ENCODE data around the gene NPHP4. TPM values are rescaled to one million over a fixed set of nuclear protein-coding genes. Genes with fewer than 3 reads are reported as not detected.
"Not testable (repeated sequence)": the region's sequence is repeated elsewhere in the genome, so short reads cannot be mapped to it uniquely, and the experiment has no call there.

Gene NPHP4
- total RNA-seq, 1 donor from 2014 or later, result 11.3 TPM

DNA sequence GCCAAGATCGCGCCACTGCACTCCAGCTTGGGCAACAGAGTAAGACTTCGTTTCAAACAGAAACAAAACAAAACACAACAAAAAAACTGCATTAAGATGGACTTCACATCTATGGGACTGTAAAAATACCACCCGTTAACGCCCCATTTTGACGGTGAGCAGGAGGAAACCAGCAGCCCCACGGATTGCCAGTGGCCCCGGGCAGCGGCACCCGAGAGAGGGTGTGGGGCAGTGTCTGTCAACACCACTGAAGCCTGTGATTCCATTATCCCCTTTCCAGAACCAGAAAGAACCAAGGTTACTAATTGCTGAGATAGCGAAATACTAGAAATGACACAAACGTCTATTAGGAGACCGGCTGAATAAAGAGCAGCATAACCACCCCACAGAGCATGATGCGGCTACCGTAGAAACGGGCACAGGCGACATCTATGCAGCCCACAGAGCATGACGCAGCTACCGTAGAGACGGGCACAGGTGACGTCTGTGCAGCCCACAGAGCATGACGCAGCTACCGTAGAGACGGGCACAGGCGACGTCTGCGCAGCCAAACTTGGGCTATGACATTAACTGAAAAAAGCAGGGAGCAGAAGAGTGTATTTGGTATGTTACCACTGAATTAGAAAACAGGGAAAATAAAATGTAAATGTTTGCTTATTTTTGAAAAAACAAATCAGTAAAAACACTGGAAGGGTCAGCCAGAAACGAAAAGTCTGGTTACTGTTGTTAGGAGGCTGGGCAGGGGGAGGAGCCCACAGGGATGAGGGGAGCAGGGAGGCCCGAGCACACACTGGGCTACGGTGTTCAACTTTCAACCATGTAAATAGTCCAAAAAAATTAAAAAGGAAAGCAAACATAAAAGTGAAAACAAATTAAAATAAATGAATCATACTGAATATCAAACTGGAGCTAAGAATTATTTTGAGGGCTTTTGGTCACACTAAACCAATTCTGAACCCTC is 96.5 kb downstream of the NPHP4 start:
- Histone ChIP-seq H3K4me3 (no peak overlapping the region), H3K9me3 (no peaks in the 10 kb centered on the region), H3K27me3 (no peaks in the 10 kb centered on the region), H3K4me1 (no peaks in the 10 kb centered on the region), H3K27ac (no peak overlapping the region), H3K36me3 (no peaks in the 10 kb centered on the region)
- TF ChIP-seq POLR2AphosphoS5 (IDR thresholded peaks at IDR 0.05; ENCODE audit: insufficient read depth in 1 of 2, low read depth in 1 of 2), result no peak
- no peak for TF ChIP-seq POLR2A (IDR thresholded peaks at IDR 0.05)
- TF ChIP-seq, protein P1, sequence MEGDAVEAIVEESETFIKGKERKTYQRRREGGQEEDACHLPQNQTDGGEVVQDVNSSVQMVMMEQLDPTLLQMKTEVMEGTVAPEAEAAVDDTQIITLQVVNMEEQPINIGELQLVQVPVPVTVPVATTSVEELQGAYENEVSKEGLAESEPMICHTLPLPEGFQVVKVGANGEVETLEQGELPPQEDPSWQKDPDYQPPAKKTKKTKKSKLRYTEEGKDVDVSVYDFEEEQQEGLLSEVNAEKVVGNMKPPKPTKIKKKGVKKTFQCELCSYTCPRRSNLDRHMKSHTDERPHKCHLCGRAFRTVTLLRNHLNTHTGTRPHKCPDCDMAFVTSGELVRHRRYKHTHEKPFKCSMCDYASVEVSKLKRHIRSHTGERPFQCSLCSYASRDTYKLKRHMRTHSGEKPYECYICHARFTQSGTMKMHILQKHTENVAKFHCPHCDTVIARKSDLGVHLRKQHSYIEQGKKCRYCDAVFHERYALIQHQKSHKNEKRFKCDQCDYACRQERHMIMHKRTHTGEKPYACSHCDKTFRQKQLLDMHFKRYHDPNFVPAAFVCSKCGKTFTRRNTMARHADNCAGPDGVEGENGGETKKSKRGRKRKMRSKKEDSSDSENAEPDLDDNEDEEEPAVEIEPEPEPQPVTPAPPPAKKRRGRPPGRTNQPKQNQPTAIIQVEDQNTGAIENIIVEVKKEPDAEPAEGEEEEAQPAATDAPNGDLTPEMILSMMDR (IDR thresholded peaks at IDR 0.05), result no peak
- intact Hi-C loops (cut with DNase I), result no loop called here
- DNase-seq (ENCODE audit: extremely low spot score in 2 of 2), result no peak

DNA sequence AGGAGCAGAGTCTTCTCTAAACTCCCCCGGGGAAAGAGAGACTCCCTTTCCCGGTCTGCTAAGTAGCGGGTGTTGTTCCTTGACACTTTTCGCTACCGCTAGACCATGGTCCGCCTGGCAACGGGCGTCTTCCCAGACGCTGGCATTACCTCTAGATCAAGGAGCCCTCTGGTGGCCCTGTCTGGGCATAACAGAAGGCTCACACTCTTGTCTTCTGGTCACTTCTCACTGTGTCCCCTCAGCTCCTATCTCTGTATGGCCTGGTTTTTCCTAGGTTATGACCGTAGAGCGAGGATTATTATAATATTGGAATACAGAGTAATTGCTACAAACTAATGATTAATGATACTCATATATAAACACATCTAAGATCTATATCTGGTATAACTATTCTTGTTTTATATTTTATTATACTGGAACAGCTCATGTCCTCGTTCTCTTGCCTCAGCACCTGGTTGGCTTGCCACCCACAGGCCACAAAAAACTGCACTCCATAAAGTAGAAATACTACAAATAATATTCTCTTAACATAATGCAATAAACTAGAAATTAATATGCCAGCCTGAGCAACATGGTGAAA is 98.4 kb downstream of the NPHP4 start:
- H3K36me3 ChIP-seq; H3K9me3 ChIP-seq; H3K27me3 ChIP-seq; DNase-seq (ENCODE audit: extremely low spot score in 2 of 2); intact Hi-C loops (cut with DNase I); H3K4me1 ChIP-seq; H3K4me3 ChIP-seq; H3K27ac ChIP-seq: not testable (repeated sequence)

GRCh38 chr1:5892329-5892728 is 99.9 kb downstream of the NPHP4 start:
- no peak for TF ChIP-seq POLR2A (IDR thresholded peaks at IDR 0.05)
- no peak for TF ChIP-seq POLR2AphosphoS5 (IDR thresholded peaks at IDR 0.05; ENCODE audit: insufficient read depth in 1 of 2, low read depth in 1 of 2)
- TF ChIP-seq, protein P1 (IDR thresholded peaks at IDR 0.05), result no peak
- Histone ChIP-seq H3K4me1 (no peaks in the 10 kb centered on the region), H3K27me3 (no peaks in the 10 kb centered on the region), H3K4me3 (no peak overlapping the region), H3K36me3 (peaks cover 0 to 1% of the 10 kb centered on the region in 2 donors), H3K27ac (no peak overlapping the region), H3K9me3 (no peaks in the 10 kb centered on the region)
- DNase-seq (ENCODE audit: extremely low spot score in 2 of 2), result no peak
- intact Hi-C loops (cut with DNase I), result no loop called here

DNA sequence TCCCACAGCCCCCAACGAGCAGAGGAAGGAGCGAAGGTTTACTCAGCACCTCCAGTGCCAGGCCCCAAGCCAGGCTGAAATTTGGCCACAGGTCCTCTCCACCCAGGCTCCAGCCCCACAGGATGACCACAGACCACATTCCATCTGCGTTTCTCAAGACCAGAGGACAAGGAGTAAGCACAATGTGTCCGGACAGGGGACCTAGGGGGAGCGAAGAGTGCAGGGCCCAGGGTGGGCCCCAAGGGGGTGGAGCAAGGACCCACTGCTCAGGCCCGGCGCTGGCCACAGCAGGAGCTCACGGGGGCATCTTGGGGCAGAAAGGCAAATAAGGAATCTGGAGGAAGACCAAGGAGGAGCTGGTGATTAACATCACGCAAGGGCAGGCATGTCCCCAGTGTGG is 100.5 kb downstream of the NPHP4 start:
- Histone ChIP-seq H3K36me3 (peaks cover 0 to 5% of the 10 kb centered on the region in 2 donors), H3K27ac (no peak overlapping the region), H3K4me3 (no peak overlapping the region), H3K27me3 (no peaks in the 10 kb centered on the region), H3K4me1 (no peaks in the 10 kb centered on the region), H3K9me3 (no peaks in the 10 kb centered on the region)
- TF ChIP-seq, protein P1 (IDR thresholded peaks at IDR 0.05), result no peak
- no peak for TF ChIP-seq POLR2AphosphoS5 (IDR thresholded peaks at IDR 0.05; ENCODE audit: insufficient read depth in 1 of 2, low read depth in 1 of 2)
- TF ChIP-seq POLR2A (IDR thresholded peaks at IDR 0.05), result no peak
- intact Hi-C loops (cut with DNase I), result no loop called here
- DNase-seq (ENCODE audit: extremely low spot score in 2 of 2), result no peak

DNA sequence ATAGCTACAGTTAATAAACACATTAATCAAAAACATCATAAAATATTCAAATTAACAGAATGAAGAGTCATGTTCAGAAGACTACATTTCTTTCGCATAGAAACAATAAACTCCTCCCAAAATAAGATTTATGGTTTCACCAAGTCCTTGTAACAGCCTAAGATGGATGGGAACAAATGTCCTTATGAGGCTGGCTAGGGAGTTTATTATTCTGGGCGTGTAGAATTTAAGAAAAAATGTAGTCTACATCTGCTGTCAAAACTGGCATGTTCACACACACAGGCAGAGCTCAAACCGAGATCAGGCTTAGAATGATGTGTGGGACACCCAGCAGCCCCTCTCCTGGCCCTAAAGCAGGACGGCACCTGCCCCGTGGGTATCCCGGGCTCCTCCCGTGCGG is 101.1 kb downstream of the NPHP4 start:
- peaks cover 0 to 6% of the 10 kb centered on the region in 2 donors for H3K36me3 ChIP-seq
- no peaks in the 10 kb centered on the region for H3K27me3 ChIP-seq
- no peaks in the 10 kb centered on the region for H3K9me3 ChIP-seq
- no peak for DNase-seq (ENCODE audit: extremely low spot score in 2 of 2)
- no peak overlapping the region for H3K27ac ChIP-seq
- intact Hi-C loops (cut with DNase I), result no loop called here
- TF ChIP-seq POLR2A (IDR thresholded peaks at IDR 0.05), result no peak
- TF ChIP-seq POLR2AphosphoS5 (IDR thresholded peaks at IDR 0.05; ENCODE audit: insufficient read depth in 1 of 2, low read depth in 1 of 2), result no peak
- TF ChIP-seq, protein P1 (IDR thresholded peaks at IDR 0.05), result no peak
- no peak overlapping the region for H3K4me3 ChIP-seq
- no peaks in the 10 kb centered on the region for H3K4me1 ChIP-seq
